PC-9 (cell line): ENCODE data around the gene SNF8. TPM values are rescaled to one million over a fixed set of nuclear protein-coding genes. Genes with fewer than 3 reads are reported as not detected.

Experiments
- Bru-seq: library from RNA; stranded (reverse); fragments of 400-500 nt; gene quantifications from one replicate; lab custom pipeline; 2021; lab: Mats Ljungman, UMichigan
- BruChase-seq, 2 experiments: library from RNA; stranded (reverse); fragments of 400-500 nt; gene quantifications; one replicate each; lab custom pipeline; 2021; lab: Mats Ljungman, UMichigan
- BruUV-seq: library from RNA; stranded (reverse); fragments of 400-500 nt; replicated peaks from 2 replicates; lab custom pipeline; 2021; lab: Mats Ljungman, UMichigan
- CTCF ChIA-PET: fragments of 300-600 bp; sonication (Branson Sonifier 250); formaldehyde crosslinking; loops from one replicate; lab custom pipeline; 2022; ENCODE audit warnings: antibody characterized with exemption; lab: Charles Lee
- POLR2A ChIA-PET: fragments of 300-600 bp; sonication (Branson Sonifier 250); formaldehyde crosslinking; loops from one replicate; lab custom pipeline; 2022; ENCODE audit warnings: antibody characterized with exemption; ENCODE audit not compliant: unreplicated experiment; lab: Charles Lee
- DNase-seq, 2 experiments: peaks; one replicate each; pipeline versions ENCODE4 v3.0.0 to v3.0.0-alpha.2; 2015 to 2022; ENCODE audit warnings: mixed read lengths in 1 of 2
- H2AFZ ChIP-seq: fragments of 200-600 bp; sonication (generic); 2 replicates; pipeline ENCODE4 v1.8.1; 2017; ENCODE audit warnings: antibody characterized with exemption
- H3F3A ChIP-seq: fragments of 200-600 bp; sonication (generic); 2 replicates; pipeline ENCODE4 v1.8.1; 2017; ENCODE audit warnings: antibody characterized with exemption, mild to moderate bottlenecking, low read depth; ENCODE audit not compliant: insufficient read depth
- H3K27ac ChIP-seq: fragments of 200-600 bp; sonication (generic); 2 replicates; pipeline ENCODE4 v1.6.1; 2016; ENCODE audit warnings: mixed run types
- H3K27me3 ChIP-seq: fragments of 200-600 bp; sonication (generic); 2 replicates; pipeline ENCODE4 v1.6.1; 2016; ENCODE audit warnings: low read depth, mixed run types; ENCODE audit not compliant: insufficient read depth
- H3K36me3 ChIP-seq: fragments of 200-600 bp; sonication (generic); 2 replicates; pipeline ENCODE4 v1.6.1; 2016; ENCODE audit warnings: low read depth, mixed run types
- H3K4me1 ChIP-seq: fragments of 200-600 bp; sonication (generic); replicated peaks from 2 replicates; pipeline ENCODE4 v1.6.1; 2016; ENCODE audit warnings: mixed run types; ENCODE audit not compliant: insufficient read depth
- H3K4me2 ChIP-seq: fragments of 200-600 bp; sonication (generic); 2 replicates; pipeline ENCODE4 v1.6.1; 2017; ENCODE audit warnings: mixed run types
- H3K4me3 ChIP-seq: fragments of 200-600 bp; sonication (generic); 2 replicates; pipeline ENCODE4 v1.6.1; 2016; ENCODE audit warnings: mixed run types
- H3K79me2 ChIP-seq: fragments of 200-600 bp; sonication (generic); 2 replicates; pipeline ENCODE4 v1.6.1; 2017; ENCODE audit warnings: low read depth, mixed run types
- H3K9me2 ChIP-seq: fragments of 200-600 bp; sonication (generic); 2 replicates; pipeline ENCODE4 v1.8.1; 2017; ENCODE audit warnings: mild to moderate bottlenecking; ENCODE audit not compliant: insufficient read depth
- H3K9me3 ChIP-seq: fragments of 200-600 bp; sonication (generic); 2 replicates; pipeline ENCODE4 v1.8.1; 2016; ENCODE audit warnings: low read depth; ENCODE audit not compliant: insufficient read depth
- H4K20me1 ChIP-seq: fragments of 200-600 bp; sonication (generic); 2 replicates; pipeline ENCODE4 v1.8.1; 2017; ENCODE audit not compliant: insufficient read depth
- EZH2 ChIP-seq: fragments of 200-600 bp; sonication (generic); IDR thresholded peaks from 2 replicates; pipeline ENCODE4 v1.8.0; 2017; ENCODE audit warnings: antibody characterized with exemption, low read depth
- intact Hi-C: fragments of 100-400 bp; cut with micrococcal nuclease; formaldehyde crosslinking; loops from one replicate; pipeline ENCODE4 v1.10.0; 2022; ENCODE audit not compliant: unreplicated experiment
- long read RNA-seq: library from polyadenylated mRNA; stranded (forward); transcript quantifications from one replicate; pipeline ENCODE4 v2.0.0, GENCODE V29; 2022
- total RNA-seq: library from RNA; stranded (reverse); gene quantifications from 2 replicates; pipeline ENCODE4 v1.2.3, GENCODE V29; 2021
- TF ChIP-seq, protein P1 (sequence below): fragments of 200-600 bp; sonication (generic); conservative IDR thresholded peaks from 2 replicates; pipeline ENCODE4 v1.6.1; 2017; ENCODE audit warnings: mixed run types, antibody characterized with exemption, mild to moderate bottlenecking, moderate library complexity

Gene SNF8
- total RNA-seq (103 and 118 TPM in 2 replicates), Bru-seq, nascent RNA (percentile 77 among the genes with signal in this experiment), BruChase-seq, experiment 1, labeled RNA remaining after a 2-hour chase (percentile 67 among the genes with signal in this experiment), BruChase-seq, experiment 2, labeled RNA remaining after a 6-hour chase (percentile 62 among the genes with signal in this experiment)
- long read RNA-seq, transcript SNF8-202 (8 exons, 2,319 nt), result major isoform, 171 of 183 reads
- long read RNA-seq, partial matches to known transcripts, result 0 of 183 reads
- long read RNA-seq, other reads (novel, unspliced or antisense), result 5 of 183 reads

- Histone ChIP-seq H3K4me3 (peak within 1 kb of the TSS; percentile 67), H3K4me1 (peaks cover 11% of the 10 kb centered on the region), H3K27ac (peak within 1 kb of the TSS; percentile 86), H3K27me3 (no peaks in the 10 kb centered on the region), H3K36me3 (no peaks in the 10 kb centered on the region), H2AFZ (peak within 1 kb of the TSS; percentile 99), H4K20me1 (no peaks in the 10 kb centered on the region), H3F3A (peaks cover 18% of the 10 kb centered on the region; the same call in 1 of the 2 replicates), H3K4me2 (peak within 1 kb of the TSS; percentile 97), H3K79me2 (peaks cover 28% of the 10 kb centered on the region), H3K9me2 (no peaks in the 10 kb centered on the region), H3K9me3 (no peaks in the 10 kb centered on the region)
- no peak for TF ChIP-seq EZH2
- TF ChIP-seq, protein P1, sequence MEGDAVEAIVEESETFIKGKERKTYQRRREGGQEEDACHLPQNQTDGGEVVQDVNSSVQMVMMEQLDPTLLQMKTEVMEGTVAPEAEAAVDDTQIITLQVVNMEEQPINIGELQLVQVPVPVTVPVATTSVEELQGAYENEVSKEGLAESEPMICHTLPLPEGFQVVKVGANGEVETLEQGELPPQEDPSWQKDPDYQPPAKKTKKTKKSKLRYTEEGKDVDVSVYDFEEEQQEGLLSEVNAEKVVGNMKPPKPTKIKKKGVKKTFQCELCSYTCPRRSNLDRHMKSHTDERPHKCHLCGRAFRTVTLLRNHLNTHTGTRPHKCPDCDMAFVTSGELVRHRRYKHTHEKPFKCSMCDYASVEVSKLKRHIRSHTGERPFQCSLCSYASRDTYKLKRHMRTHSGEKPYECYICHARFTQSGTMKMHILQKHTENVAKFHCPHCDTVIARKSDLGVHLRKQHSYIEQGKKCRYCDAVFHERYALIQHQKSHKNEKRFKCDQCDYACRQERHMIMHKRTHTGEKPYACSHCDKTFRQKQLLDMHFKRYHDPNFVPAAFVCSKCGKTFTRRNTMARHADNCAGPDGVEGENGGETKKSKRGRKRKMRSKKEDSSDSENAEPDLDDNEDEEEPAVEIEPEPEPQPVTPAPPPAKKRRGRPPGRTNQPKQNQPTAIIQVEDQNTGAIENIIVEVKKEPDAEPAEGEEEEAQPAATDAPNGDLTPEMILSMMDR, result no peak
- POLR2A ChIA-PET, result interaction anchor here (0.6 to 1.4 kb wide), 2 partner anchors 52 to 1756 kb away, joined by 14 read pairs; partner anchors contain the start of gene ATP5MC1
- CTCF ChIA-PET, result interaction anchor here (0.6 to 0.7 kb wide), 2 partner anchors 52 to 236 kb away, joined by 4 read pairs; partner anchors contain the start of gene ATP5MC1
- intact Hi-C loops, result loop anchor here (2.0 kb wide), 1 partner anchor 52 kb away; the partner anchor contains the start of gene ATP5MC1
- peak; percentile 87 to 88 for DNase-seq
- BruUV-seq, result TSS peak; percentile 92
Measured at GRCh38 chr17:48944515-48945260, at the start of gene SNF8. Gene SNF8, minus strand, starts transcription at chr17:48944842. Its CDS starts 108 bp downstream, at chr17:48944734.

GRCh38 chr17:48993951-48994350 lies 49.3 kb upstream of the SNF8 start:
- H3K27ac ChIP-seq, result no peak overlapping the region
- ChIA-PET POLR2A (interaction anchor here (0.6 kb wide), 1 partner anchor 109 kb away, joined by 6 read pairs; no protein-coding TSS in a partner anchor), CTCF (no interaction called here)
- no peaks in the 10 kb centered on the region for H3K9me3 ChIP-seq
- no peaks in the 10 kb centered on the region for H4K20me1 ChIP-seq
- DNase-seq, result no peak
- no peak overlapping the region for H3K4me2 ChIP-seq
- H3K9me2 ChIP-seq, result no peaks in the 10 kb centered on the region
- peaks cover 28% of the 10 kb centered on the region for H3F3A ChIP-seq
- no peak overlapping the region for H3K4me3 ChIP-seq
- BruUV-seq, result no TSS peak
- H3K79me2 ChIP-seq, result peaks cover 15% of the 10 kb centered on the region
- H3K36me3 ChIP-seq, result no peaks in the 10 kb centered on the region
- TF ChIP-seq EZH2, result no peak
- TF ChIP-seq, protein P1, result no peak
- intact Hi-C loops, result no loop called here
- no peaks in the 10 kb centered on the region for H3K4me1 ChIP-seq
- no peak overlapping the region for H2AFZ ChIP-seq
- H3K27me3 ChIP-seq, result no peaks in the 10 kb centered on the region

GRCh38 chr17:48993305-48993704 lies 48.7 kb upstream of the SNF8 start:
- Histone ChIP-seq H3K9me2 (no peaks in the 10 kb centered on the region), H3K27ac (no peak overlapping the region), H3K4me2 (no peak overlapping the region), H2AFZ (no peak overlapping the region), H3K27me3 (no peaks in the 10 kb centered on the region), H3K4me3 (no peak overlapping the region), H3F3A (peaks cover 28% of the 10 kb centered on the region), H3K4me1 (no peaks in the 10 kb centered on the region), H3K79me2 (peaks cover 9% of the 10 kb centered on the region), H4K20me1 (no peaks in the 10 kb centered on the region), H3K36me3 (no peaks in the 10 kb centered on the region), H3K9me3 (no peaks in the 10 kb centered on the region)
- CTCF ChIA-PET, result no interaction called here
- POLR2A ChIA-PET, result no interaction called here
- DNase-seq, result no peak
- TF ChIP-seq EZH2, result no peak
- TF ChIP-seq, protein P1, result no peak
- intact Hi-C loops, result no loop called here
- no TSS peak for BruUV-seq
